G401 (cell line): ENCODE results near the gene AMPH. TPM values are rescaled to one million over a fixed set of nuclear protein-coding genes. Genes with fewer than 3 reads are reported as not detected.
"Not testable (repeated sequence)": the region's sequence is repeated elsewhere in the genome, so short reads cannot be mapped to it uniquely, and the experiment has no call there.

ENCODE experiments used
- DNase-seq: peaks from one replicate; pipeline ENCODE4 v3.0.0-alpha.2; 2015; ENCODE audit warnings: low spot score
- in situ Hi-C: cut with HindIII; loops from 2 replicates; pipeline ENCODE4 v1.10.0; 2016; ENCODE audit warnings: low sequenced_read_pairs, mixed read lengths
- total RNA-seq: library from RNA; depleted of rRNA; stranded (reverse); fragments of >200 nt; shearing (Covaris generic); gene quantifications from 2 replicates; pipeline ENCODE4 v1.2.3, GENCODE V29; 2014

AMPH gene
- total RNA-seq, 1 experiment from 2014 or later: not detected

DNA sequence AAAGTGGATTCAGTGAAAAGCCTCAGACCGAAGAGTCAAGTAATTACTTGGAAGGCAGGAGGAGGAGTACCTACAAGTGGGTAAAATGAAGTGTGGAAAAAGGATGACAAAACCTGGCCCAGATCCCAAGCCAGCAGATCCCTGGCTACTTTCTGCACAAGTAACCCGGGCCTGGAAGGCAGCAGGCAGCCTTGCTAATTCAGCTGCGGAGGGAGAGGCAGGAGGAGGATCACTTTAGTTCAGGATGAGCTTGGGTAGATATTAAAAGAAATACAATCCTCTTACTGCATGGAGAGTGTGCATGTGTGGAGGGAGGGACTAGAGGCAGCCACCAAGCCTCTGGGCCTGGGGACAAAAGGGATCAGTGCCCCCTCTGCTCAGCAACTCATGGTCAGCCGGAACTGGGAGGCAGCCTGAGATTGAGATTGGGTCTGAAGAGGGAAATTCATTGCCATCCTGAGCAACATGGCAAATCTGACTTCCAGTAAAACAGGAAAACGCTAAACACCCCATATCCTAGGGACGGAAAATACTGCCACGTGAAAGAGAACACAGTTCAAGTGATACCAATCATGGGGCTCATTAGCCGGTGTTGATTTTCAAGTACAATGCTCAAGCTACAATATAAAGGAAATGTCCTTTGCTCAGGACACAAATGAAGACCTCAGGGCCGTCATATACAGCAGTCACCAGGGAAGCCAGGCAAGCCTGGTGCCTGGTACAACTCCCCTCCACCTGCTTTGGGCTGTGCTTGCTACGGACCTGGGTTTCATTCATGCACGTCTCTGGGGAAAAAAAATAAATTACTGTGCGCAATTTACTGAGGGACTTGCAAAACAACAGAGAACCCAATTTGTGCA is 1.3 kb downstream of the AMPH start:
- DNase-seq: peak; percentile 82
- in situ Hi-C loops: no loop called here

DNA sequence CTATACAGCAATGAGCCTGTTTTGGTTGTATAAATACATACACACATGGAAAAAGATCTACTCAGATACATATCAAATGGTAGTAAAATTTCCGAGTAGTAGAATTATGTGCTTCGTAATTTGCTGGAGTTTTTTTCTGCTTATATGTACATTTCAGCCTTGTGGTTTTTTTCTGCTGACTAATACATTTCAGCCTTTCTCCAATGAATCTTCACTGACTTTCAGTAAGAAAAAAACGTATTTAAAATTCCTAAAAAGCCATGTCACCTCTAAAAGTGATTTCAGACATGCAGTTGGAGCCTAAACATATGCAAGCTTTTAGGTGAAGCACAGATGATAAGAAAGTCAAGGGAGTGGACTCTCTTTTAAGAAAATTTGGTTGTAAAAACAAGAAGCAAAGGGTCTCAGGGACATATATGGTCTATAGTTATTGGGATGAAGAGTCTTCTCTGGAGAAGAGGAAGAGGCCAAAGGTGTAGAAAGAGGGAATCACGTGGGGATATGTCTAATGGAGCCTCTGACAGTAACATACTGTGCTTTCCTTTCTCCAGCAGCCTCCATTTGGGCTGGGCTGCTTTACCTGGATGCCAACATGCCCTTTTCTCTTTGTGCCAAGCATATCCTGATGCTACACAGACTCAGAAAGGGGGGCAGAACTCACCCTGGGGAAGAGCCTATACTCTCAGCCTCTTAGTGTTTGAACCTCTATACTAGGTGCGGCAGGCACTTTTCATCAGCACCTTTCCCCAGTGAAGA is 2.4 kb downstream of the AMPH start:
- DNase-seq: peak; percentile 72
- in situ Hi-C loops: no loop called here

DNA sequence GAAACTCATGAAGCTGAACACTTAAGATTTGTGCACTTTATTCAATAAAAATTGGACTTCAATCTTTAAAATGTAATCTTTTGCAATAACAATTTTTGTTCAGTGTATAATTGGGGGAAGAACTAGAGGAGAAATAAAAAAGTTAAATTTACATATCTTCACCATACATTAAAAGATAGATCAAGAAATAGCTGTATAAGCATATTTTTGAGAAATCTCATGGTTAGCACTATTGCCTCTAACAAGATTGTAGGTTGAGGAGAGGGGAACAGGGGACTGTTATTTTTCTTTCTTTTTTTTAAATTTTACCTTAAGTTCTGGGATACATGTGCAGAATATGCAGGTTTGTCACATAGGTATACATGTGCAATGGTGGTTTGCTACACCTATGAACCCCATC is 5.3 kb downstream of the AMPH start:
- in situ Hi-C loops: no loop called here
- no peak for DNase-seq

DNA sequence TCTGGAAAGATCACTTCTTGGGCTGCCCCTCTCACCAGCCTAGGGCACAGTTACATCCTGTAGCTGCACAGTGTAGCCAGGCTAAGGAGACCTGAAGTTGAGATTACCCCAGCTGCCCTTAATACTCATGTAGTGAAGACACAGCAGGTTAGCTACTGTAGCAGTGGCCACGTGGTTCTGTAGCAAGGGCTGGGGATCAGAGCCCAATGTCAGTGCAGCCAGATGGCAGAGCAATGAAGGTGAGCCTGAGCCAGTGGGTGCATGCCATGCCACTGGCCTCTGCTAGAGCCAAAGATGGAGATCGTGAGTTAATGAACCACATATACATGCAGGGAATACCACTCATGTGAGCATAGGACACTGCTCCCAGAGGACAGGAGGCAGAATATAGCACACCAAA is 15.5 kb downstream of the AMPH start:
- in situ Hi-C loops: no loop called here
- peak; percentile 86 for DNase-seq

DNA sequence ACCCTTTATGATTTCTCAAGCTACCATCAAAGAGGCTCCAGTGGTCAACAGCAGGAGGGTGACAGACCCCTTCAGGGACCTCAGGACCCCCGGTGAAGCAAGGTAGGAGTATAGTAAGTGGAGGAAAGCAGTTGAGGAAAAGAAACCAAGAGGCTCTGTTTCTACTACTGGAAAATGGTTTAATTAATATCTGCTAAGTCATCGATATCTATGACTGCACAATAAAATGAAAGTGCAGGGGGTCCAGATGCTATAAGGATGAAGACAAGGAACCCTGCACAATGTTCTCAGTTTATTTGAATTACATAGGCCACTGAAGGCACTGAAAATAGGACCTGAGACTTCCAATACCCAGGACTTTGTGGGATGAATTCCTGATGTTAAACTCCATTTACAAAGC is 23.7 kb downstream of the AMPH start:
- in situ Hi-C loops: no loop called here
- no peak for DNase-seq

DNA sequence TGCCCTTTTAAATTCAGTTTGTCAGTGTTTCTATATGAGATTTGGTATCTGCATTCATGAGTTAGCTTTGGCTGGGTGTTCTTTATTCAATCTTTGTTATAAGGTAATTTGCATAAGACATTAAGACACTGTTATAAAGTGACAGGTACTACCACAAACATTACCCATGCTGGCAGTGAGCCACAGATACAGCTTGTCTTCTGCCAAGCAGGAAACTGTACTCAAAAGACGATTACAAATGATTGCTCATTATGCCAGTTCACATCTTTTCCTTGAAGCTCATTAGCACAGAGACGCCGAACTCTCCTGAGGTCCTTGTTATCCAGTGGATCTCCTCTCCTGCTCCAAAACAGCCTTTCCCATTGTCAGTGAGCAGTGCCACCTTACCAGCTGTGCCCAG is 30.4 kb downstream of the AMPH start:
- in situ Hi-C loops: no loop called here
- DNase-seq: peak; percentile 27

DNA sequence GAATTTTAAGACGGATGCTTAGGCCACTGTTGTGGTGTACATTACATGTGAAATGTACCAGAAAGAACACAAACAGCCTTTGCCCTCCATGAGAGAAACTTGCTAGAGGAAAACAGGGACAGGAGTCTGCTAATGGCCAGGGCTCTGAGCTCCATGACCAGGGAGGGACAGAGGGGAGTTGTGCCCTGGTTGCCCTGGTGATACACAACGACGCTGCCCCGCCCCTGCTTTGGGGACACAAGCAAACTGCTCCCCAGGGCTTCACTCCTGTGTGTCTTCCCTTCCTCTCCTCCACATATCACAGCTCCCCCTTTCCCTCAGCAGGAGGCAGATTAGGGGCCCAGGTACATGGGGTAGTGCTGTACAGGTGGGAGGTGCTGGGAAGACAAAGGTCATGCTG is 36.2 kb downstream of the AMPH start:
- in situ Hi-C loops: no loop called here
- DNase-seq: no peak

DNA sequence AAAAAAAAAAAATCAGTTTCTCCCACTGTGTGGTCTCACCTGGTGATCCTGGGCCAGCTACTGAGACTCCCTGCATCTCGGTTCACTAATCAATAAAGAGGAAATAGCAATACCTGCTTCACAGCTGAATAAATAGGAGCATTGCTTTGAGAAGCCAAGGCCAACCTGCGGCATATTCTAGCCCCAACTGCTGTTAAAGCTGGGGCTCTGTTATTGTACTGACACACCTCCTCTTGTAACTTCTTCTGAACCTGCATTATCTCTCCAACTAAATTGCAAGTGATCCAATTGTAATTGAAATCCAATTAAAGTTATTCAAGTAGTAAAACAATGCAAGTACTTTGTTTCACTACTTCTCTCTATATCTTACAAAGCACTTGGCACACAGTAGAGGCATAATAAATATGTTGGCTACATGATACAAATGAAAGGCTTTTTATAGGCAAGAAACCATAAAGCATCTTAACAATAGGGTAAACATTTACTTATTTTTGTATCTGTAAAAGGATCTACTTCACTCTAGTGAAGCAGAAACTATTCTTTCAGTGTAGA is 38.4 kb downstream of the AMPH start:
- no peak for DNase-seq
- in situ Hi-C loops: no loop called here

DNA sequence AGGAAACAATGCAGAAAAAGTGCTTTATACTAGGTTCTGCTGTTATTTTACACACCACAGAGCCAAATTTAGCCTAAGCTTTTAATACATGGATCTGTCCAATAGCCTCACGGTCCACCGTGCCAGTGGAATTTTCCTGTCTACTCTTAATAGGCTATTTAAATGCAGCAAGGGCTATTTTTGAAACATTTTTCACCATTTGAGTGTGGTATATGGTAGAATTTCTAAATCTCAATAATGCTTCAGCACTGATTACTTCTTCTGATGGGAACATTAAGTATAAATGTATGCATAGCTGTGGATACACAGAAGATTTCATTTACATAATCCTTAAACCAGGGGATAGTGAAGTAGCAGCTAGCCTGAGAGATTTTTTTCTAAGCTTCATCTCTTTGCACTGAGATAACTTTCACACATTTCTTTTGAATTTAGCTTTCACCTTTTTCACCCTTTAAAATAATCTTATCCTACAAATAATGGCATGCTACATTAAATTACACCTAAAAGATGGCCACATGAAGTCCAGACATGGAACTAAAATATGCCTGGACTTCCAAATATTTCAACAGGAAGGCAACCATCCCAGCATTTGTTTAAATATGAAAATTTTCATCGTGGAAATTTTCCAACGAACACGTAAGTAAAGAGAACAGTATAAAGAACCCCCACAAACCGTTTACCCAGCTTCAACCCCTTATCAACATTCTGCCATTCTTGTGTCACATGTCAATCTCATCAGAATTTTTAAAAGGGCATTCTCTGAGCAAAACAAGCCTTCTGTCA is 45.4 kb downstream of the AMPH start:
- peak; percentile 55 for DNase-seq
- in situ Hi-C loops: no loop called here

DNA sequence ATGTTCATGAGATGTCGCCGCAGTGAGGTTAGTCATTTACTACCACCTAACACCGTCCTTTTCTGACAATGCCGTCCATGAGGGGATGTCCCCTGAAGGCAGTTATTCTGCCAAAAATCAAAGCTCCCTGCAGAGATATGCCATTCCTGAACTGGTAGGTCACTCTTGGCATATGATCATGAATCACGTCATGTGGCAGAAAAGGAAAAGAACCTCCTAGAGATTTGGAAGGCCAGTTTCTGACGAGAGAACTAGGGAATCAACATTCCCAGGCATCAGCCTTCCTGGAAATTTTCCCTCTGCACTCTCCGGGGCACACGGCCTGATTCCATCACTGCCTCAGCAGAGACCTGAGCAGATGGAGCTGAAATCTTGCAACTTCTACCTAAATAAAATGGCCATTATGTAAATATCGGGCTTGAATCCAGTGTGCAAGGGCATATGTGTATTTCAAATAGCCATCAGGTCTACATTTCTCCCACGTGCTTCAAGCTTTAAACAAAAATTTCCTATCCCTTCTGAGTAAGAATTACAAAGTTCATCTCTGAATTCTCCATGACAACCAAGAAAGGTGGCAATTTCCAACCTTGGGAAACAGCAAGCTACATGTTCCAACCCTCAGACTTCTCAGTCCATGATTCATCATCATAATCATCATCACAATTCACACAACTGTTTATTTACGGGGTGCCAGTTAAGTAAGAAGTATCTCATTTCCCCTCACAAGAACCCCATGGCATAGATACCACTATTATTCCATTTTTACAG is 46.5 kb downstream of the AMPH start:
- peak; percentile 88 for DNase-seq
- in situ Hi-C loops: no loop called here

DNA sequence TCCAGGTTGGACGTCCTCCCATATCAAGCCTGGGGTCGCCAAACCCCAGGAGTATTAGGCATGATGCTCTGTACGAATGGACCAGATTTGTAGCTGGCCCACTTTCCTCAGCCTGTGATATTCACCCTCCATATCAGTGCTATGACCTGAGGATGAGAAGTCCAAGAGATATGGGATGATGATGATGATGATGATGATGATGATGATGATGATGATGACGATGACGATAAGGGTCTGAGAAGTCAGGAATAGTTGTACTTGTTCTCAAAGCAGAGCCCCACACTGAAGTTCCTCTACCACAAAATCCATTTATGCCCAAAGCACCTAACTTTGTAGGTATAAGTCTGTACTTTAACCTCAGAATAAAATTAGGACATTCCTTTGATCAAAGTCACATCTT is 50.7 kb downstream of the AMPH start:
- no peak for DNase-seq
- in situ Hi-C loops: no loop called here

DNA sequence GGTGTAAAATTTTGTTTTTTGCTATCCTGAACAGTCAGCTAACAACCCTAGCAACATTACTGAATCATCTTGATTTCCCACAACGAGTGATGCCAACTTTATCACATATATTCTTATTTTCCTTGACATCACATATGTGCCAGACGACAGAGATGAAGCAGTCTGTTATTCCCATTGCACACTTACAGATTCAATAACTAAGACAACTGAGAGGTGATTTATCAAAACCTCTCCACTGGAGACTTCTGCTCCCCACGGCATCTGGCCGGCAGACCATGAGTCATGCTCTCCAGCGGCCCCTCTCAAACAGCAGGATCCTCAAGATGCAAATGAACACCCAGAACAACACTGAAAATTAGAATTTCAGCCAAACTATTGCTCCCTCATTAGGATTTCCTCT is 57.1 kb downstream of the AMPH start:
- DNase-seq: no peak
- in situ Hi-C loops: no loop called here

DNA sequence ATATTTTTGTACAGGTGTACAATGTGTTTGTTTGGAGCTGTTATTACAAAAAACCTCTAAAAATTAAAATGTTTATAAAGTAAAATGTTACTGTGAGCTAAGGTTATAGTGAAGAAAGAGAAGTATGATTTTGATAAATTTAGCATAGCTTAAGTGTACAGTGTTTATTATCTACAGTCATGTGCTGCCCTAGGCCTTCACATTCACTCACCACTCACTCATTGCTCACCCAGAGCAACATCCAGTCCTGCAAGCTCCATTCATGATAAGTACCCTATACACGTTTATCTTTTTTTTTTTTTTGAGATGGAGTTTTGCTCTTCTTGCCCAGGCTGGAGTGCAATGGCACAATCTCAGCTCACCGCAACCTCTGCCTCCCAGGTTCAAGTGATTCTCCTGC is 59.6 kb downstream of the AMPH start:
- in situ Hi-C loops, DNase-seq: not testable (repeated sequence)

DNA sequence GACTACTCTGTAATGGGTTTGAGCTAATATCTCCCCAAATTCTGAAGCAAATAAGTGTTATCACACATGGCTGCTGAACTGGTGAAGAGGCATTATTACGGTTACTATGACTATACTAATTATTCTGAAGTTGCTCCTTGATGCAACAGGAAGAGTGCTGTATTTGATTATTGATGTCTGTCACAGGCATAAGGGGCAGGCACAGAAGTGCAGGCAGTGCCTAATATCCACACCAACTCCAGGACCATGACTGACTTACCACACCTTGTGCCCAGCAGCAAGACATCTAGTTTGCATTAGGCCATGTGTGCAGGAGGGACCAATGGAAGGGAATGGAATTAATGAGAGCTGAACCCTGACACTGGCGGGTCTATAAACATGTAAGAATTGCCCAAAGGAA is 62.7 kb downstream of the AMPH start:
- DNase-seq: no peak
- in situ Hi-C loops: no loop called here

DNA sequence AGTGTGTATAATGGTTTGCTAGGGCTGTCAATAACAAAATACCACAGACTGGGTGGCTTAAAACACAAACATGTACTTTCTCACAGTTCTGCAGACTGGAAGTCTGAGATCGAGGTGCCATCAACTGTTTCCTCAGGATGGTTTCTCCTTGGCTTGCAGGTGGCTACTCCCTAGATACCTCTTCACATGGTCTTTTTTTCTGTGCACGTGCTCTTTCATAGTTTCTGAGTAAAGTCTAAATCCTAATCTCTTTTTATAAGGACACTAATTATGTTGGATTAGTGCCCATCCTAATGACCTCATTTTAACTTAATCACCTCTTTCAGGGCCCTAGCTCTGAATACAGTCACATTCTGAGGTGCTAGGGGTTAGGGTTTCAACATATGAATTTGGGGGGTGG is 65.9 kb downstream of the AMPH start:
- no peak for DNase-seq
- in situ Hi-C loops: no loop called here

DNA sequence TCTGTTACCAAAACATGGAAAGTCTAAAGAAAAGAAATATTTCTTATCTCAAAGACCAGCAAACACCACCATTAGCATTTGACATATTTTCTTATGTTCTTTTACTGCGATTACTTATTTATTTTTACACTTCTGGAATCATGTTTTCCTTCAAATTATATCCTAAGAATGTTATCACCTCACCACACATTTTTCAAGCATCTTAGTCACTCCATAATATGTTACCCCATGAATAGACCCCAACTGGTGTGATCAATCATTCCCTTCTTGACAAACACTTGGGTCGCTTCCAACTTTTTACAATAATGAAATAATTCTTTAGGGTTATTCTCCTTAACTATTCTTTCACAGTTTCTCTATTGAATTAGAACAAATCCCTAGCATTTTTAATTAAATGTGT is 67.4 kb downstream of the AMPH start:
- DNase-seq: no peak
- in situ Hi-C loops: no loop called here

DNA sequence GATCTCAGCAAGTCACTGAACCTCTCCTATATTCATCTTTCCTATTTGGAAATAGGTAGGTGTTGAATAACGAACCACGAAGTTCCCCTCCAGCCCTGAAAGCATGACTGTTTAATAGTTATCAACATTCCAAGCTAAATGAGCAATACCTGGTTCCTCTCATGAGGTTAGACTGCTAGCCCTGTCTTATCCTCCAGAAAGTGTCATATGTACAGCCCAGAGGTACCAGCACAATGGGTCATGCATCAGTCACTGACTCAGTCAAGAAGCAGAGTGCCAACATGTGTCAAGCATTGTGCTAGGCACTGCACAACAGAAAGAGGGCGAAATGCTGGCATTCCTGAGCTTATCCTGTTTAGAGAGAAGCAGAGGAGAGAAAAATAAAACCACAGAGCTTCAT is 70.0 kb downstream of the AMPH start:
- in situ Hi-C loops: no loop called here
- peak; percentile 22 for DNase-seq

DNA sequence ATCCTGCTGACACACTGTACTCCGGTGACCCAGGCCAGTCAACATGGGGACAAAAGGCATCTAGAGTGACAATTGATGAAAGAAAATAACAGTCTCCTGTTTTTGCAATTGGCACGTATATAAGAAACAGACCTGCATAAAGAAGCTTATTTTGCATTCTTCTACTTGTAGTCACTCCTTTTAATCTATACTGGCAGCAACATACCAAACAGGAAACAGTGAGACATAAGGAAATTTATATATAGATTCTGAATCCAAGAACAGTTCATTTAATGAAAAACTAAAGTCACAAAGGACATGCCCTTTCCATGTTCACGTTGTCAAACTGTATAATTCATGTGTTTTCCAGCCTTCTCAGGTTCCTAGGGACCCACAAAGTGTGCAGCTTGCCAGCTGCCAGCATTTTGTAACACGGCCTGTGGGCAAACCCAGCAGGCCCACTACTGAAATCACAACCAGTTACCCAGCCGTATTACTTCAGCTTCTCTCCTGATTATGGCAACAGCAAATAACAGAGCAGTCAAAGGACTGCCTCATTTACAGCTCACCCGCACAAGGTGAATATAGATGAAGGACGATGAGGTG is 72.3 kb downstream of the AMPH start:
- DNase-seq: peak; percentile 25
- in situ Hi-C loops: no loop called here

DNA sequence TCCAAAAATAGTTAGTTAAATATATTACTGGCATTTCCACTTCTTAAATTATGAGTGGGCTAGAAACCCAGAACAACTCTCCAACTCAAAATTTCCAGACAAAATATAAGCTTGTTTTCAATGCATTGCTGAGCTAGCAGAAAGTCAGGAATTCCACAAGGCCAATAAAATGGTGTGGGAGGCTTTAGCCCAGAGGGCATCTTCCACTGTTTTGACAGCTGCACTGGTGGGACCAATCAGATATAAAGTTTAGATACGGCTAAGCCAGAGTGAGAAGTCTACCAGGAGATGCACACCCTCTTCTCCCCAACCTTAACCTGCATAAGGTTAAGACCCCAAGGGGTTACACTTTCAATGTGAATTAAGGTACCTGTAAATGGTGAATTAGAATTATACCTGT is 76.6 kb downstream of the AMPH start:
- in situ Hi-C loops: no loop called here
- DNase-seq: no peak
